ENCODE results near the gene DAB2IP.

DAB2IP gene

DNA sequence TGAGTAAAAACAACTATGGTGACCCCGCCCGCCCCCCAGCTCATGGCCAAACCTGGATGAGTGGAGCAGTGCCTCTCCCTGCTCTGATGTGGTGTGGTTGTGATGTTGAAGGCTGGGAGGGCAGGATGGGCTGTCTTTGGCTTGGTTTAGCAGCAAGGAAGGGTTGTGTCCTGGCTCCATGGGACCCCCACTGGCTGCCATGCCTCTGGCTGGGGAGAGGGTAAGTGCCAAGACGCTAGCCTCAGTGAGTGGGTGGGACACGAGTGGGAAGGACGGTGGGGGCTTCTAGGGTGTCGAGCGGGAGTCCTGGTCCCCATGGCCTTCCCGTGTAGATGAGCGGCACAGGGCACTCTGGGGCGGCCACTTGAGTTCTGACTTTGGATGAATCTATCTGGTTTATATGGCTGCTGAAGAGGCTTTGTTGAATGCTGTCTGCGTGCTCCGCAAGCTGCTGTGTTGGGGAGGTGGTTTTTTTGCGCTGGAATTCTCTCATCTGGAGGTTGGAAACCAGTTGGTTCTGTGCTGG, 50.4 kb downstream of the DAB2IP start:
- Histone ChIP-seq H3K4me1 (ENCODE audit: insufficient read depth, low read length) (peaks cover 22% of the 10 kb centered on the region), H3K36me3 (ENCODE audit: insufficient read depth, low read length) (no peaks in the 10 kb centered on the region), H2AFZ (ENCODE audit: low read depth, low read length) (no peak overlapping the region), H3K27me3 (ENCODE audit: insufficient read depth, low read length) (no peaks in the 10 kb centered on the region), H3K9me3 (ENCODE audit: low read length) (no peaks in the 10 kb centered on the region), H3K4me3 (ENCODE audit: low read length) (no peak overlapping the region)

GRCh38 chr9:121703014-121703734, 51.7 kb downstream of the DAB2IP start:
- H3K4me1 ChIP-seq (ENCODE audit: insufficient read depth, low read length): peaks cover 22% of the 10 kb centered on the region
- no peaks in the 10 kb centered on the region for H3K27me3 ChIP-seq (ENCODE audit: insufficient read depth, low read length)
- no peak overlapping the region for H3K4me3 ChIP-seq (ENCODE audit: low read length)
- no peaks in the 10 kb centered on the region for H3K9me3 ChIP-seq (ENCODE audit: low read length)
- H3K36me3 ChIP-seq (ENCODE audit: insufficient read depth, low read length): no peaks in the 10 kb centered on the region
- no peak overlapping the region for H2AFZ ChIP-seq (ENCODE audit: low read depth, low read length)

DNA sequence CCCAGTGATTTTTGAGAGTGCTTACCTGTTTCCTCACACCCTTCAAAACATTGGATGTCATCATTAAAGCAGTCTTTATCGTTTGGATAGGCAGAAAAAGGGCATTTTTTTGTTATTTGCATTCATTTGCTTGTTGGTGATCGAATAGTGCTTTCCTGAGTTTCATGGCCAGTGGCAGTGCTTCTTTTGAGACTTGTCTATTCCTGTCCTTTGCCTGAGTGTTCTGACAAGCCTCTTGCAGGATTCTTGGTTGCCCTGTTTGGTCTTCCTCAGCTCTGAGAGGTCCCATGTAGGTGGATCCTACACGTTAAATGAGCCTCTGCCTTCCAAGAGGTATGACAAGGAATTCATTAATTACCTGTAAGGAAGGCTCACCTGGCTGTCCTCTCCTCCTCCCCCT, 52.8 kb downstream of the DAB2IP start:
- H3K4me3 ChIP-seq (ENCODE audit: low read length): no peak overlapping the region
- H2AFZ ChIP-seq (ENCODE audit: low read depth, low read length): no peak overlapping the region
- H3K4me1 ChIP-seq (ENCODE audit: insufficient read depth, low read length): peaks cover 22% of the 10 kb centered on the region
- H3K36me3 ChIP-seq (ENCODE audit: insufficient read depth, low read length): no peaks in the 10 kb centered on the region
- no peaks in the 10 kb centered on the region for H3K9me3 ChIP-seq (ENCODE audit: low read length)
- no peaks in the 10 kb centered on the region for H3K27me3 ChIP-seq (ENCODE audit: insufficient read depth, low read length)

DNA sequence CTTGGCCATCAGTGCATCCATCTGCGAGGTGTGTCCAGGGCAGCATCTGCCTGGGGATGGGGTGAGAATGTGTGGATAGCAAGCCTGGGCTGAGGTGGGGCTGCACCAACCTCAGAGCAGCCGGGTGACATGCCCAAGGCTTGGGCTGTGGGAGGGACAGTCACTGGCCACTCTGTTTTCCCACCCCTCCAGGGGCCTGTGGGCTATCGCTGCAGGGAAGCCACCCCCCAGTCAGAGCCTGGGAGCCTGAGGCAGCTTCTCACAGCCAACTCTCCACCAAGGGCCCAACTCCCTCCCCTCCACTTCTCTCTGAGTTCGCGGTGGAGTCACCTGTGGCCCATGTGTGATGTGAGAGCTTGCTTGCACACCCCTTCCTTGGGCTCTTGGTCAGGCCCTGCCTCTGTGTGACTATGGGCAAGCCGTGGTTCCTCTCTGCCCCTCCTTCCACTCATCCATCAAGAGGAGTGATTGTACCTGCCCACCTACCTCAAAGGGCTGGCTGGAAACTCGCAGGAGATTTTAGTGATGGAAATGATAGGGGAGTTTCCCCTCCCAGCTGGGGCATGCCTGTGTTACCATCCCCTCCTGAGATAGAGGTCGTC, 54.8 kb downstream of the DAB2IP start:
- no peaks in the 10 kb centered on the region for H3K36me3 ChIP-seq (ENCODE audit: insufficient read depth, low read length)
- H3K4me1 ChIP-seq (ENCODE audit: insufficient read depth, low read length): peaks cover 7% of the 10 kb centered on the region
- H2AFZ ChIP-seq (ENCODE audit: low read depth, low read length): no peak overlapping the region
- H3K4me3 ChIP-seq (ENCODE audit: low read length): no peak overlapping the region
- no peaks in the 10 kb centered on the region for H3K27me3 ChIP-seq (ENCODE audit: insufficient read depth, low read length)
- H3K9me3 ChIP-seq (ENCODE audit: low read length): no peaks in the 10 kb centered on the region

- no peaks in the 10 kb centered on the region for H3K9me3 ChIP-seq (ENCODE audit: low read length)
- H2AFZ ChIP-seq (ENCODE audit: low read depth, low read length): no peak overlapping the region
- H3K27me3 ChIP-seq (ENCODE audit: insufficient read depth, low read length): no peaks in the 10 kb centered on the region
- peaks cover 3% of the 10 kb centered on the region for H3K4me1 ChIP-seq (ENCODE audit: insufficient read depth, low read length)
- H3K4me3 ChIP-seq (ENCODE audit: low read length): no peak overlapping the region
- H3K36me3 ChIP-seq (ENCODE audit: insufficient read depth, low read length): no peaks in the 10 kb centered on the region
Measured at GRCh38 chr9:121707477-121708424, 56.3 kb downstream of the DAB2IP start.

DNA sequence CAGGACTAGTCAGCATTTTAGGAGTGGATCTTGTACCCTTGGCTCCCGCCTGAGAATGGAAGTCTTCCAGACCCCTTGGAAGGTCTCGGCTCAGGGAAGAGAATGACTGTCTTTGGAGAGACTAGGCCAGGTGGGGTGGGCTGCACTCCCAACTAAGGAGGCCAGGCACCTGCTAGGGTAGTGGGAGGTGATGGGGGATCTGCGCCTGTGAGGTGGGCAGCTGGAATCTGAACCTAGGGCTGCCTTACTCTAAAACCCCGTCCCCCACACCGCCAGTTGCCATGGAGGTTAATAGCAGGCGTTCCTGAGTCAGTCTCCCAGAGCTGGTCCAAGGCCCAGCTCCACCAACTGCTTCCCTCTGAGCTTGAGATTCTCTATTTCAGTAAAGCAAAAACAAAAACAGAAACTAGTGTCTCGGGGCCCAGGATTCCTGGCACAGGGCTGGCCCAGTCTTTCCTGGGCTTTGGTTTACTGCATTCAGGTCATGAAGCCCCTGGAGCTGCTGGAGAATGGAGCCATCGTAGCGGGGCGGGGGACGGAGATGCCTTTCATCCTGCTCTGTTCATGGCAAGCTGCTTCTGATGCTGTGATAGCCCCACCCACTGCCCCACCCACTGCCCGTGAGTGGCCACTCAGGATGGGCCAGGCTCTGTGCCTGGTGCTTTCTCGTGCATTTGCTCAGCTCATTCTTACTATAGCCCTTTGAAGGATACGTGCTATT, 57.5 kb downstream of the DAB2IP start:
- no peak overlapping the region for H3K4me3 ChIP-seq (ENCODE audit: low read length)

GRCh38 chr9:121709798-121710197, 58.4 kb downstream of the DAB2IP start:
- Histone ChIP-seq H3K27me3 (ENCODE audit: insufficient read depth, low read length) (no peaks in the 10 kb centered on the region), H2AFZ (ENCODE audit: low read depth, low read length) (no peak overlapping the region), H3K4me1 (ENCODE audit: insufficient read depth, low read length) (peaks cover 3% of the 10 kb centered on the region), H3K9me3 (ENCODE audit: low read length) (no peaks in the 10 kb centered on the region), H3K4me3 (ENCODE audit: low read length) (no peak overlapping the region), H3K36me3 (ENCODE audit: insufficient read depth, low read length) (no peaks in the 10 kb centered on the region)

More for the DNA sequence above, 57.5 kb downstream of the DAB2IP start:
- Histone ChIP-seq H2AFZ (ENCODE audit: low read depth, low read length) (no peak overlapping the region), H3K9me3 (ENCODE audit: low read length) (no peaks in the 10 kb centered on the region), H3K36me3 (ENCODE audit: insufficient read depth, low read length) (no peaks in the 10 kb centered on the region), H3K4me1 (ENCODE audit: insufficient read depth, low read length) (peaks cover 3% of the 10 kb centered on the region), H3K27me3 (ENCODE audit: insufficient read depth, low read length) (no peaks in the 10 kb centered on the region)

DNA sequence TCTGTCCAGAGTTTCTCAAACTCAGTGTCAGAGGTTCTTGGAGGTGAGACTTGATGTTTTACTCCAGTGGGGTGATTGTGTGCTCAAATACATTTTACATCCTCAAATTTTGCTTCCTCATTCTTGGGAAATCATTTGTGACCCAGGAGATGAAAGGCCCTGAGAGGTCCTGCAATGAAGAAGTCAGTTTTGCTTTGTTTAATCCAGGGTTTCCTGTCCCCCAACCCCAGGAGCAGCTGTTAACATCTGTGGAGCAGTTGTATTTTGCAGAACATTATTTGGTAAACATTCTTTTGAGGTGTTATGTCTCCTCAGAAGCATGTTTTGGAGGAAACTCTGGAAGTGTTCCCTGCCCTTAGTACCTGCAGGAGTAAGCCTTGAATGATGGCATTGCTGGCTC, 59.8 kb downstream of the DAB2IP start:
- Histone ChIP-seq H3K9me3 (ENCODE audit: low read length) (no peaks in the 10 kb centered on the region), H2AFZ (ENCODE audit: low read depth, low read length) (no peak overlapping the region), H3K4me3 (ENCODE audit: low read length) (no peak overlapping the region), H3K27me3 (ENCODE audit: insufficient read depth, low read length) (no peaks in the 10 kb centered on the region), H3K36me3 (ENCODE audit: insufficient read depth, low read length) (no peaks in the 10 kb centered on the region), H3K4me1 (ENCODE audit: insufficient read depth, low read length) (peaks cover 3% of the 10 kb centered on the region)

DNA sequence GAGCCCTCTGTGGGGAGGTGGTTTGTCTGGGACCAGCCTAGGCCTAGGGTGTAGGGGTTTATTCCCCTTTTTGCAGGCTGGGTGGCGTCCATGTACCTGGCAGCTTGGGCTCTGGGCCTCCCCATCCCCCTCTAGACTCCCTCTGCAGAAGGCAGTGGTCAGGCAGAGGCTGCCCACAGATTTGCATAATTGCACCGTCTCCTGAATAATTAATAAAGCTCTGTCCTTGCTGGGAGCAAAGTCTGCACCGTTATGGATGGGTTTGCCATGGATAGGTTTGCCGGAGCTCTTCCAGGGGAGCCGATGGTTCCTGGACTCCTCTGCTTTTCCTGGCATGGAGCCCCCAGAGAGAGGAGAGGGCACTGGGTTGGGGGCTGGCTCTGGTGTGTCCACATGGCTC, 60.4 kb downstream of the DAB2IP start:
- H2AFZ ChIP-seq (ENCODE audit: low read depth, low read length): no peak overlapping the region
- H3K4me3 ChIP-seq (ENCODE audit: low read length): no peak overlapping the region
- peaks cover 3% of the 10 kb centered on the region for H3K4me1 ChIP-seq (ENCODE audit: insufficient read depth, low read length)
- H3K9me3 ChIP-seq (ENCODE audit: low read length): no peaks in the 10 kb centered on the region
- H3K27me3 ChIP-seq (ENCODE audit: insufficient read depth, low read length): no peaks in the 10 kb centered on the region
- no peaks in the 10 kb centered on the region for H3K36me3 ChIP-seq (ENCODE audit: insufficient read depth, low read length)

DNA sequence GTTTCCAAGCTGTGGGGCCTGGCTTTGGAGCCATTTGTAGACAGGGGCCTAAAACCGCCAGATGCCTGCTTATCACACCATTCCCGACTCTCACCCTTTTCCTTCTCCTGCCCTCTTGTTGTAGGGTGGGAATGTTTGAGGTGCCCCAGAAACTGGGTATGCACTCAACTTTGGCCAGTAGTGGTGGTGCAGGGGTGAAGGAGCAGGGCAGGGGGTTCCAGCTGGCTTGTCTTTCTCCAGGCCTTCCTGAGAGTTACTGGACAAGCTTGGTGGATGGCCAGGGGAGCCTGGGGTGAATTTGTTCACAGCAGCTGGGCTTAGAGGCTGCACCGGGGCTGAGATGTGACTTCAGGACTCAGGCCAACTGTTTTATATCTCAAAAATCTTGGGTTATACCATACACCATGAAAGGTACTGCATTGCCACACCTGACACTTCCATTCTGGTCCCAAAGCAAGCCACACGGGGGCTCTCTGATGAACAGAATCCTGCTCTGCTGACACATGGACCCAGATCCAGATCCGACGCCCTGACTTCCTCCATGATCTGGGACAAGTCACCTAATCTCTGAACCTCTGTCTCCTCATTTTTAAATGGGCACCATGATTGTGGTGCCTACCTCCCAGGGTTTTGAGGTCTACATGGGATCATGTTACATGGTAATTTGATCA, 62.1 kb downstream of the DAB2IP start:
- Histone ChIP-seq H3K9me3 (ENCODE audit: low read length) (no peaks in the 10 kb centered on the region), H3K27me3 (ENCODE audit: insufficient read depth, low read length) (no peaks in the 10 kb centered on the region), H3K36me3 (ENCODE audit: insufficient read depth, low read length) (no peaks in the 10 kb centered on the region), H3K4me1 (ENCODE audit: insufficient read depth, low read length) (peaks cover 5% of the 10 kb centered on the region), H3K4me3 (ENCODE audit: low read length) (no peak overlapping the region), H2AFZ (ENCODE audit: low read depth, low read length) (no peak overlapping the region)

DNA sequence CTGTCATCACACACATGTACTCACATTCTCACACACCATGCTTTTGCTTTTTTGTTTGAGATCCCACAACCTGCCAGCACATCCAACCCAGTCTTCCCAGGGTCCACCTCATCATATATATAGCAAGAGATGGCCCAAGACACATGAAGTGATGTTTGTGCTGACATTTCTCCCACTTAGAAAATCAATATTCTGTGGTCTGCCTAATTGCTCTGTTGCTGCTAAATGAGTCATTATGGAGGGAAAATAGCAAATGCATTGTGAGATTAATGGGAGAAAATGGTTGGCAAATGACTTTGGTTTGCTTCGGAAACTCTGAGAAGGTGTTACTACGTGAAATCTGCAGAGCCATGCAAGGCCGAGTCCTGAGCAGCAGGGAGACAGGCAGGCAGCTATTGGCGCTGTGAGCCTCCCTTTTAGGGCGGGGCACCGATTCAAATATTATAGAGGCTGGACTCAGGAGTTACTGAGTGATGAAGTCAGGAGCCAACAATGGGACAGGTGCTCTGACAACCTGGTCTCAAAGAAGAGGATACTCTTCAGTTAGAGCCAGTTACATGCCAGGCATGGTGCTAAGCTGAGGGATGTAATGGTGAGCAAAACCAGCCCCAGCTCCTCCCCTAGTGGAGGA, 62.8 kb downstream of the DAB2IP start:
- no peaks in the 10 kb centered on the region for H3K36me3 ChIP-seq (ENCODE audit: insufficient read depth, low read length)
- H2AFZ ChIP-seq (ENCODE audit: low read depth, low read length): no peak overlapping the region
- peaks cover 5% of the 10 kb centered on the region for H3K4me1 ChIP-seq (ENCODE audit: insufficient read depth, low read length)
- no peaks in the 10 kb centered on the region for H3K27me3 ChIP-seq (ENCODE audit: insufficient read depth, low read length)
- H3K4me3 ChIP-seq (ENCODE audit: low read length): no peak overlapping the region
- no peaks in the 10 kb centered on the region for H3K9me3 ChIP-seq (ENCODE audit: low read length)

- H3K9me3 ChIP-seq (ENCODE audit: low read length): no peaks in the 10 kb centered on the region
- peaks cover 5% of the 10 kb centered on the region for H3K4me1 ChIP-seq (ENCODE audit: insufficient read depth, low read length)
- no peaks in the 10 kb centered on the region for H3K36me3 ChIP-seq (ENCODE audit: insufficient read depth, low read length)
- H2AFZ ChIP-seq (ENCODE audit: low read depth, low read length): no peak overlapping the region
- H3K4me3 ChIP-seq (ENCODE audit: low read length): no peak overlapping the region
- no peaks in the 10 kb centered on the region for H3K27me3 ChIP-seq (ENCODE audit: insufficient read depth, low read length)
Measured at GRCh38 chr9:121714873-121715272, 63.4 kb downstream of the DAB2IP start.

Measured in neuron (in vitro differentiated cells).